Measurements from ENCODE around the gene TLL1. TPM values are rescaled to one million over a fixed set of nuclear protein-coding genes. Genes with fewer than 3 reads are reported as not detected.

The TLL1 gene
- total RNA-seq, 1 experiment from 2014 or later: 0.41 TPM

DNA sequence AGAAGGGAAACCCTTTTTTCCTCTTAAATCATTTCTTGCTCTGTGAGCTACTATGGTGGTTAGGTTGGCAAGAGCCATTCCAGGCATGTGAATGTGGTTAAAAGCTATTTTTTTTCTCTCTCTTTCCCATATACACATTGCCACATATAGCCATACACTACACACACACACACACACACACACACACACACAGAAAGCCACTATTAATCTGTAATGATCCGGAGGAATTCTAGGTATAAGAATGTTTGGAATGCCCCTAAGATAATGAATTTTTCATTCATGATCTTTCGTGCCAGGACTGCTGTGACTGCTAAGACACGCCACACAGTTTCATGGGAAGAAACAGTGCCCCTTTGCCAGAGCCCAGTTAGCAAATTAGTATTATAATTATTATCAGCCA, 21.8 kb upstream of the TLL1 start:
- CTCF ChIA-PET: no interaction called here
- no peak for TF ChIP-seq SIN3A (IDR thresholded peaks at IDR 0.05; ENCODE audit: borderline replicate concordance, insufficient read depth, low read depth, low read length)
- TF ChIP-seq POLR2AphosphoS5 (IDR thresholded peaks at IDR 0.05; ENCODE audit: low read depth, low read length): no peak
- TF ChIP-seq TCF7L2 (IDR thresholded peaks at IDR 0.05; ENCODE audit: low read depth, low read length): no peak
- TF ChIP-seq, protein P1, sequence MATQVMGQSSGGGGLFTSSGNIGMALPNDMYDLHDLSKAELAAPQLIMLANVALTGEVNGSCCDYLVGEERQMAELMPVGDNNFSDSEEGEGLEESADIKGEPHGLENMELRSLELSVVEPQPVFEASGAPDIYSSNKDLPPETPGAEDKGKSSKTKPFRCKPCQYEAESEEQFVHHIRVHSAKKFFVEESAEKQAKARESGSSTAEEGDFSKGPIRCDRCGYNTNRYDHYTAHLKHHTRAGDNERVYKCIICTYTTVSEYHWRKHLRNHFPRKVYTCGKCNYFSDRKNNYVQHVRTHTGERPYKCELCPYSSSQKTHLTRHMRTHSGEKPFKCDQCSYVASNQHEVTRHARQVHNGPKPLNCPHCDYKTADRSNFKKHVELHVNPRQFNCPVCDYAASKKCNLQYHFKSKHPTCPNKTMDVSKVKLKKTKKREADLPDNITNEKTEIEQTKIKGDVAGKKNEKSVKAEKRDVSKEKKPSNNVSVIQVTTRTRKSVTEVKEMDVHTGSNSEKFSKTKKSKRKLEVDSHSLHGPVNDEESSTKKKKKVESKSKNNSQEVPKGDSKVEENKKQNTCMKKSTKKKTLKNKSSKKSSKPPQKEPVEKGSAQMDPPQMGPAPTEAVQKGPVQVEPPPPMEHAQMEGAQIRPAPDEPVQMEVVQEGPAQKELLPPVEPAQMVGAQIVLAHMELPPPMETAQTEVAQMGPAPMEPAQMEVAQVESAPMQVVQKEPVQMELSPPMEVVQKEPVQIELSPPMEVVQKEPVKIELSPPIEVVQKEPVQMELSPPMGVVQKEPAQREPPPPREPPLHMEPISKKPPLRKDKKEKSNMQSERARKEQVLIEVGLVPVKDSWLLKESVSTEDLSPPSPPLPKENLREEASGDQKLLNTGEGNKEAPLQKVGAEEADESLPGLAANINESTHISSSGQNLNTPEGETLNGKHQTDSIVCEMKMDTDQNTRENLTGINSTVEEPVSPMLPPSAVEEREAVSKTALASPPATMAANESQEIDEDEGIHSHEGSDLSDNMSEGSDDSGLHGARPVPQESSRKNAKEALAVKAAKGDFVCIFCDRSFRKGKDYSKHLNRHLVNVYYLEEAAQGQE (IDR thresholded peaks at IDR 0.05; ENCODE audit: insufficient read depth in 1 of 2, low read depth in 2 of 2, low read length in 1 of 2): no peak
- ATAC-seq: no peak

DNA sequence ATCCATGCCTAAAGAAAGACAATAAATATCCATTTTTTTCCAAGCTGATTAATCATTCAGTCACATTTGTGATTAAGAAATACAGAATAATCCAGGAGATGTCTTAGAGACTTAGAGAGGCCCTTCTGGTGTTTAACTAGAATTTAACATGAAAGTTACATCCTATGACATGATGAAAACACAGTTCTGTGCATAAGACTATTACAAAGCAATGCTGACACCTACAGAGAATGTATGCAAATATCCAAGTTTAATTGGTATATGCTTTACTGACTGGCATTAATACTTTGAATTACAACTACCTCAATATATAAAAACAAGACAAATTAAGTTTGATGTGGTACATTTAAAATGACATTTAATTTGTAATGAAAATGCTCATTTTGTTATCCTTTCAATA, 17.8 kb upstream of the TLL1 start:
- BruUV-seq (replicated peaks): no TSS peak
- no peaks in the 10 kb centered on the region for H3K27me3 ChIP-seq (ENCODE audit: control insufficient read depth, insufficient read depth, low read length)
- in situ Hi-C loops (cut with HindIII; ENCODE audit: low pct_unique_long_range_greater_than_20kb, low sequenced_read_pairs): no loop called here
- H3K27ac ChIP-seq (ENCODE audit: low read length): no peak overlapping the region
- no peaks in the 10 kb centered on the region for H3K9me3 ChIP-seq (ENCODE audit: control insufficient read depth, insufficient read depth, low read depth, low read length)
- ATAC-seq (no peak), DNase-seq (ENCODE audit: low read depth, low spot score) (no peak)
- ChIA-PET POLR2A (no interaction called here), CTCF (no interaction called here)
- no peaks in the 10 kb centered on the region for H3K36me3 ChIP-seq (ENCODE audit: control insufficient read depth, insufficient read depth, low read length)
- TF ChIP-seq TCF7L2 (IDR thresholded peaks at IDR 0.05; ENCODE audit: low read depth, low read length): no peak
- no peak overlapping the region for H3K4me3 ChIP-seq (ENCODE audit: low read depth in 2 of 2, low read length in 2 of 2)
- intact Hi-C loops (cut with micrococcal nuclease; ENCODE audit: unreplicated experiment): no loop called here
- H3K4me1 ChIP-seq (ENCODE audit: control insufficient read depth, insufficient read depth, low read length): no peaks in the 10 kb centered on the region

More for the DNA sequence above, 21.8 kb upstream of the TLL1 start:
- Histone ChIP-seq H3K4me1 (ENCODE audit: control insufficient read depth, insufficient read depth, low read length) (no peaks in the 10 kb centered on the region), H3K36me3 (ENCODE audit: control insufficient read depth, insufficient read depth, low read length) (no peaks in the 10 kb centered on the region), H3K27me3 (ENCODE audit: control insufficient read depth, insufficient read depth, low read length) (no peaks in the 10 kb centered on the region), H3K27ac (ENCODE audit: low read length) (no peak overlapping the region), H3K4me3 (ENCODE audit: low read depth in 2 of 2, low read length in 2 of 2) (no peak overlapping the region), H3K9me3 (ENCODE audit: control insufficient read depth, insufficient read depth, low read depth, low read length) (no peaks in the 10 kb centered on the region)
- intact Hi-C loops (cut with micrococcal nuclease; ENCODE audit: unreplicated experiment): no loop called here
- BruUV-seq (replicated peaks): no TSS peak
- POLR2A ChIA-PET: no interaction called here
- in situ Hi-C loops (cut with HindIII; ENCODE audit: low pct_unique_long_range_greater_than_20kb, low sequenced_read_pairs): no loop called here
- no peak for DNase-seq (ENCODE audit: low read depth, low spot score)

DNA sequence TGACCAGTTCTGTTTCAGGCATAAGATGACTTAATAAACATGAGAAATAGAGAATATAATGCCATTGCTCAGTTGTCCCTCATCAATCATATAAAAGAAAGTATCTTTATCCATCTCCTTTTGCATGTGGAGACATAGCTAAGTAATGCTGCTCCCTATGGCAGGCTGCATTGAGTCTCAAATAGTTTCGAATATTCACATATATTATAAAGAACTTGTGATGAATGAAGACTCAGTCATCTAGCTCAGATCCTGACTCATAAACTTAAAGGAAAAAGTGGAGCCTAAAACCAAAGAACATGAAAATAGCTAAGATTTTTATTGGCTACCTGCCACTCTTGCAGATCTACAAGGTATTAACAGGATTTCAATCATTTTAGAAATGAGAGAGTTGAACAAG, 11.7 kb upstream of the TLL1 start:
- H3K4me3 ChIP-seq (ENCODE audit: low read depth in 2 of 2, low read length in 2 of 2): no peak overlapping the region
- ChIA-PET POLR2A (no interaction called here), CTCF (no interaction called here)
- TF ChIP-seq POLR2AphosphoS5 (IDR thresholded peaks at IDR 0.05; ENCODE audit: low read depth, low read length): no peak
- in situ Hi-C loops (cut with HindIII; ENCODE audit: low pct_unique_long_range_greater_than_20kb, low sequenced_read_pairs): no loop called here
- H3K4me1 ChIP-seq (ENCODE audit: control insufficient read depth, insufficient read depth, low read length): no peaks in the 10 kb centered on the region
- DNase-seq (ENCODE audit: low read depth, low spot score): no peak
- H3K27ac ChIP-seq (ENCODE audit: low read length): no peak overlapping the region
- intact Hi-C loops (cut with micrococcal nuclease; ENCODE audit: unreplicated experiment): loop anchor here (10.0 kb wide), 2 partner anchors 223 to 327 kb away; no protein-coding TSS in a partner anchor
- no peaks in the 10 kb centered on the region for H3K27me3 ChIP-seq (ENCODE audit: control insufficient read depth, insufficient read depth, low read length)
- no peaks in the 10 kb centered on the region for H3K9me3 ChIP-seq (ENCODE audit: control insufficient read depth, insufficient read depth, low read depth, low read length)
- no peak for ATAC-seq
- no TSS peak for BruUV-seq (replicated peaks)
- H3K36me3 ChIP-seq (ENCODE audit: control insufficient read depth, insufficient read depth, low read length): no peaks in the 10 kb centered on the region

DNA sequence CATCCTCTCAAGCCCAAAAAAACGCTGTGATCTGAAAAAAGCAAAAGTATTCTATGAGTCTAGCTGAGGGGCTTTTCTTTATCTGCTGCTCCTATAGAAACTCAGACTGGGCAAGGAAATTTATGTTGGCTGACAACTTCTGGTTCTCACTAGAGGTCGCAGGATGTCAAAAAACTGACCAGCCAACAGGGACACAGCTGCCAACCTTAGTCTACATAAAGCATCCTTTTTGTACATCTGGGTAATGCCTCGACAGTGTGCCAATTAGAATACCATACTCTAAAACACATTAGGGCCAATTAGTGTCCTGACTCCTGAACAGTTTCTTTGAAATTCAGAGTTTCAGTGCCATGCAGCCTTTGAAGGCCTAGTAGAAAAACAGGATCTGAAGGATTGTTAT, 8.8 kb upstream of the TLL1 start:
- ATAC-seq: no peak

More for the DNA sequence above, 8.8 kb upstream of the TLL1 start:
- CTCF ChIA-PET: no interaction called here
- POLR2A ChIA-PET: no interaction called here
- Histone ChIP-seq H3K4me1 (ENCODE audit: control insufficient read depth, insufficient read depth, low read length) (no peaks in the 10 kb centered on the region), H3K4me3 (ENCODE audit: low read depth in 2 of 2, low read length in 2 of 2) (no peak overlapping the region), H3K27me3 (ENCODE audit: control insufficient read depth, insufficient read depth, low read length) (no peaks in the 10 kb centered on the region), H3K9me3 (ENCODE audit: control insufficient read depth, insufficient read depth, low read depth, low read length) (no peaks in the 10 kb centered on the region), H3K36me3 (ENCODE audit: control insufficient read depth, insufficient read depth, low read length) (no peaks in the 10 kb centered on the region), H3K27ac (ENCODE audit: low read length) (no peak overlapping the region)
- DNase-seq (ENCODE audit: low read depth, low spot score): no peak
- no TSS peak for BruUV-seq (replicated peaks)
- intact Hi-C loops (cut with micrococcal nuclease; ENCODE audit: unreplicated experiment): loop anchor here (10.0 kb wide), 2 partner anchors 221 to 329 kb away; no protein-coding TSS in a partner anchor
- TF ChIP-seq, protein P2, sequence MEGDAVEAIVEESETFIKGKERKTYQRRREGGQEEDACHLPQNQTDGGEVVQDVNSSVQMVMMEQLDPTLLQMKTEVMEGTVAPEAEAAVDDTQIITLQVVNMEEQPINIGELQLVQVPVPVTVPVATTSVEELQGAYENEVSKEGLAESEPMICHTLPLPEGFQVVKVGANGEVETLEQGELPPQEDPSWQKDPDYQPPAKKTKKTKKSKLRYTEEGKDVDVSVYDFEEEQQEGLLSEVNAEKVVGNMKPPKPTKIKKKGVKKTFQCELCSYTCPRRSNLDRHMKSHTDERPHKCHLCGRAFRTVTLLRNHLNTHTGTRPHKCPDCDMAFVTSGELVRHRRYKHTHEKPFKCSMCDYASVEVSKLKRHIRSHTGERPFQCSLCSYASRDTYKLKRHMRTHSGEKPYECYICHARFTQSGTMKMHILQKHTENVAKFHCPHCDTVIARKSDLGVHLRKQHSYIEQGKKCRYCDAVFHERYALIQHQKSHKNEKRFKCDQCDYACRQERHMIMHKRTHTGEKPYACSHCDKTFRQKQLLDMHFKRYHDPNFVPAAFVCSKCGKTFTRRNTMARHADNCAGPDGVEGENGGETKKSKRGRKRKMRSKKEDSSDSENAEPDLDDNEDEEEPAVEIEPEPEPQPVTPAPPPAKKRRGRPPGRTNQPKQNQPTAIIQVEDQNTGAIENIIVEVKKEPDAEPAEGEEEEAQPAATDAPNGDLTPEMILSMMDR (IDR thresholded peaks at IDR 0.05): peak; percentile 47
- no peak for TF ChIP-seq SIN3A (IDR thresholded peaks at IDR 0.05; ENCODE audit: borderline replicate concordance, insufficient read depth, low read depth, low read length)
- in situ Hi-C loops (cut with HindIII; ENCODE audit: low pct_unique_long_range_greater_than_20kb, low sequenced_read_pairs): no loop called here

Data from Panc1 (cell line).